ENCODE results near the gene CANT1. TPM values are rescaled to one million over a fixed set of nuclear protein-coding genes. Genes with fewer than 3 reads are reported as not detected.

CANT1 gene
- total RNA-seq = 47.6 and 66.4 TPM in 2 replicates

GRCh38 chr17:79009397-79010303 lies at the start of gene CANT1:
CANT1 (minus strand) TSS chr17:79009764; CDS start chr17:78997622, 12,142 bp downstream.

GRCh38 chr17:79023886-79024771 lies 14.6 kb upstream of the CANT1 start, which contains the start of gene C1QTNF1:
C1QTNF1 (plus strand) TSS chr17:79024169; CDS start chr17:79043969, 19,800 bp downstream.

GRCh38 chr17:78979780-78980623 lies 29.6 kb downstream of the CANT1 start, which contains the start of gene LGALS3BP:
LGALS3BP (minus strand) TSS chr17:78979923; CDS start chr17:78977191, 2,732 bp downstream.

Other genes with a start within 250 kb of the CANT1 start
- gene CYTH1, start 227.5 kb downstream of the CANT1 start, total RNA-seq = 5.9 and 6.5 TPM in 2 replicates
- gene USP36, start 168.9 kb downstream of the CANT1 start, total RNA-seq = 10.4 and 11.4 TPM in 2 replicates
- 0.30 and 0.34 TPM in 2 replicates for gene CEP295NL, start 106.6 kb downstream of the CANT1 start, total RNA-seq
- gene TIMP2, start 84.4 kb downstream of the CANT1 start, total RNA-seq = 109 and 111 TPM in 2 replicates
- 111 and 124 TPM in 2 replicates for gene LGALS3BP, start 29.8 kb downstream of the CANT1 start, total RNA-seq
- gene C1QTNF1, start 14.4 kb upstream of the CANT1 start, total RNA-seq = 18.5 and 18.9 TPM in 2 replicates
- 5.4 and 8.9 TPM in 2 replicates for gene ENGASE, start 65.1 kb upstream of the CANT1 start, total RNA-seq

All from bronchus fibroblast of lung (primary cell).